ELR (cell line): ENCODE results near the gene CDH13.

Experiments
- DNase-seq: peaks from one replicate; pipeline ENCODE4 v3.0.0-alpha.2; 2015; ENCODE audit warnings: low read depth

Gene CDH13

DNA sequence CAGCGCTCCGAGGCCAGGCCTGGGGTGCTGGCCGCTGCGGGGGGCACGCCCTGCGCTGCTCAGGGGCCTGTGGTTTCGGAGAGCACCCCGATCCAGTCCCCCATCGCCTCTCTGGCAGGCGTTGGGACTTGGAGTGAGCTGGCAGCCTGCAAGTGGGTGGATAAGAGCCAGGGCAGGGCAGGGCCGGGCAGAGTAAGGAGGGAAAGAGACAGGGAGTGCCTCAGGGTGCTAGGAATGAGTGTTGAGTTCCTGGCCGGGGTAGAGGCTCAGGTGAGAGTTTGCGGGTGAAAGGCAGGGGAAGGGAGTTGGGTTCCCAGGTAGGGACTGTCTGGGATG is 1.3 kb downstream of the CDH13 start:
- peak; percentile 72 for DNase-seq

DNA sequence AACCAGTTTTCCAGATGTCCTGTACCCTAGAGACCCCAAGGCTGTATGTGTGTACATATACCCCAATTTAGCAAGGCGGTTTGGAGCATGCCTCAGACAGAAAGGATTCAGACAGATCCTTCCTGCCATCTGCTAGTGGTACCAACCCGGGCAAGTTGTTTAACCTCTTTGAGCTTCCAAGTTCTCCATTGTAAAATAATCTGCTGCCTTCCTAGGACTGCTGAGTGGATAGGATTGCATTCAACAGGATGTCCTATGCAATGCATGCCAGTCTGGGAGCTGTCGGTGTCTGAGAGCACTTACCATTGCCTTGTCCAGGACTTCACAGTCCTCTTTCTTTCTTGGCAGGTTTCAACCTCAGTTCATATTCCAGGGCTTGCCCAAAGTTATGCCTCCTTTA is 1.9 kb downstream of the CDH13 start:
- DNase-seq = peak; percentile 23

GRCh38 chr16:82629441-82630027 is 2.8 kb downstream of the CDH13 start:
- DNase-seq = peak; percentile 86

DNA sequence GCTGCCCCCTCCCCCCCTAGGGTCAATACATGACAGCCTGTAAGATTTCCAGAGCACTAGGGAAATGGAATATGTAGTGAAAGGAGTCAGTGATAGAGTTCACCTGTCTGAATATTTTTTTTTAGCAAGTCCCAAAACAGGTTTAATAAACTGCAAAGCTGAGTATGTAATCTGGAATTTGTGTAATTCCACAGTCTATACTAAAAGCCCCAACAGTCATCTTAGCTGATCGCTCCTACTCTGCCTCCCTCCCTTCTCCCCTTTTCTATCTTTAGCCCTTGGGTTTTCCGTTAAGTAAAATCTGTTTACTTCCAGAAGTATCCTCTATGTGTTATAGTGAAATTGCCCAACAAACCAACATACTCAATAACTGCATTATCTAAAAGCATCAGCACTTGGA is 3.5 kb downstream of the CDH13 start:
- peak; percentile 62 for DNase-seq

GRCh38 chr16:82630688-82631087 is 3.9 kb downstream of the CDH13 start:
- DNase-seq = peak; percentile 52

DNA sequence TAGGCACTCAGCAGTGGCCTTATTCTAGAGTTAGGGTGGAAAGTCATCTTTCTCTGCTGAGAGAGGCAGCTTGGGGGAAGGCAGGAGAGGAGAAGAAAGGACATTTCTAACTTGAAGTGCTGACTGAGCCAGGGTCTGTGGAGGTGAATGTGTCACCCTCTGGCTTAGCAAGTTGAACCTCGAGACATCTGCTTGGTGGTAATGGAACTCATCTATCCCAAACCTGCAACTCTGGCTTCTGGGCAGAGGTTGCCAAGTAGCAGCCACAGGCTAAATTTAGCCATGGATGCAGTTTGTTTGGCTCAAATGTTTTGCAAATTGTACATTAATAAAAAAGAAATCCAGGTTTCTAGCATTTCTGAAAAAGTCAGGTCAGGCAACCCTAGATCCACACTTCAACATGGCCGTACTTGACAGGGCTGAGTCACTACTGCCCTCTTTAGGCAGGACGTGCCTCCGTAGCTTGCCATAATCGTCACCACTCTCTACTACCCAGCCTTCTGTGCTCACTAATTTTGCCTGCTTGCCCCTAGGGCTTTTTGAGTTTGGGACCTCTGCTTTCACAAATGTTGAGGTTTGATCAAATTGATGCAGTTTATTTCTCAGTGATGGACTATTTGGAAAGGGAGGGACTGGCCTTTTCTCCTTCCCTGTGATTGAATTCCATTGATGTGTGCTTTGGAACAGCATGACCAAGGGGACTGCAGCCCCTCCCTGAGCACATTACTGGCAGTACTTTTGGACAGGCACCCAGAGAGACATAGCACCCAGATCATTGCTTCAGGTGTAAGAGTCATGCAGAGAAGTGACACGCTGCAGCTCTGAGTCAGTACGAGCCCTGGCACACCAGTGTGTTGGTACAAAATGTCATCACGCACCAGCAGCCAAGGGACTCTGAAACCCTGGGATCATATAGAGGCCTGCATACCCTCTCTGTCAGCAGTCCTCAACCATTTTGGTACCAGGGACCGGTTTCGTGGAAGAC is 5.2 kb downstream of the CDH13 start:
- peak; percentile 27 for DNase-seq

DNA sequence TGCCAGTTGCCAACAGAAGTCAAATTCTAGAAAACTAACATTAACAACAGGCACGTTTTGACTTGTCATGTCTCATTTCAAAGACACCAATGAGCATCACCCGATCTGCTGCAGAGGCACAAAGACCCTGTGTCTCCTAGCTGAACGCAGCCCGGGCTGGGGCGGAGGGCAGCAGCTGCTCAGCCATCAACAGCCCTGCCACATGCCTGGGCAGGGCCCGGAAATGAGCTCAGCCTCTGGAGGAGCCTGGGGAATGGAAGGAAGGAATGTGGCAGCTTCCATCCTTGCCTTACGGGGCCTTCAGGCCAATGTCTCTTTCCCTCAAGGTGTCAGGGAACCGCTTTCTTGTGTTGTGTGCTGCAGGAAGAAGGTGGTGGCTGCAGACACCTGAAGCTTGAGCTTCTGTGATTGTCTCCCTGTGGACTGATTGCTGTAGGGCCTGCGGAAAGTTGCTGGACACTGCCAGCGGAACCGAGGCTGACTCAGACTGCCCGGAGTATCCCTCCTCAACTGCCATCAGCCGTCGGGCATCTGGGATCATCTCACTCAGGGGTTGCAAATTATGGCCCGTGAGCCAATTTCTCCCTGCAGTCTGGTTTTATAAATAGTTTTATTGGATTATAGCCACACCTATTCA is 7.3 kb downstream of the CDH13 start:
- DNase-seq = peak; percentile 74

- no peak for DNase-seq
These were observed 8.3 kb downstream of the CDH13 start for GRCh38 chr16:82634955-82635610.

GRCh38 chr16:82636485-82636884 is 9.7 kb downstream of the CDH13 start:
- no peak for DNase-seq

DNA sequence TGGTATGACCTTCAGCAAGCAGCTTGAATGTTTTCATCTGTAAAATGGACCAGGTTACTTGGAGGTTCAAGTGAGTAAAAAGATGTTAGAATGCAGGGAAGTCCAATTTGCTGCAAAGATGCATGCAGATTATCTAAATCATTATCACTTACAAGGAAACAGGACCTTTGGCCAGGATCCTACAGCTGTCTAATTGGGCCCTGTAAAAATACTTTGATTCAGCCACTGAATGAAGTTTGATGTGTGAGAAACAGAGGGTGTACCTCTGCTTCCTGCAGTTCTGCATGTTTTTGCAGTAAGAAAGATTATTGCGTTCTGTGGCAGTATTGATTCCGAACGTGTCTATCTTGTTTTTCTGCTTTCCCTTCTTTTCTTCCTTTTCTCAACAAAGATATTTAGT is 10.2 kb downstream of the CDH13 start:
- DNase-seq = no peak

DNA sequence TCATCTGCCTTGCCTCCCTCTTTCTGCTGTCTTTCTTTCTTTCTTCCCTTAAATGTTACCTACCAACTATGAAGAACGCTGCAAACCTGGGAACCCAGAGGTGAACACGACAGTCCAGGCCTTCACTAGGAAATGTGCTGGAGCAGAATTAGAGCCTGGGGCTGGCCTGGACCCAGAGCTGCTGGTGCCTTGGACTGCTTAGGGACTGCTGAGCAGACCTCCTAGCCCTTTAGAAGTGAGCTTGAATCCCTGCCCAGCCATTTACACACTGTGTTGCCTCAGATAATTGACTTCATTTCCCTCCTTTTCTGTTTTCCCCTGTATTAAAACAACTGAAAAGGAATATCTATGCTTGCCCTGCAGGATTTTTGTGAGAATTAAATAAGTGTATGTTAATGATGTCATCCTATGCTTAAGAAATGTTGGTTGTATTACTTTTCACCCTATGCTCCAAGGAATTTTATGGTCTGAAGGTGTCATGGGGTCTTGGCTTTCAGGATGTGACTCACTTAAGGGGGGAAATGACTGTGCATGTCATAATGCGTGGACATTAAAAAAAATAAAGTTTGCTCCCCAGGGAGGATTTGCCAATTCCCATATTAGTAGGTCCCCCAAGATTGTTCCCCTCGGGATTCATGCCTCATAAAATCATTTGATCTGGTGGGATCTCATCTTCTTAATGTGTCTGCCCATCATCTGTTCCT is 11.5 kb downstream of the CDH13 start:
- DNase-seq = peak; percentile 98

- no peak for DNase-seq
These were observed 12.5 kb downstream of the CDH13 start for GRCh38 chr16:82639263-82639662.

DNA sequence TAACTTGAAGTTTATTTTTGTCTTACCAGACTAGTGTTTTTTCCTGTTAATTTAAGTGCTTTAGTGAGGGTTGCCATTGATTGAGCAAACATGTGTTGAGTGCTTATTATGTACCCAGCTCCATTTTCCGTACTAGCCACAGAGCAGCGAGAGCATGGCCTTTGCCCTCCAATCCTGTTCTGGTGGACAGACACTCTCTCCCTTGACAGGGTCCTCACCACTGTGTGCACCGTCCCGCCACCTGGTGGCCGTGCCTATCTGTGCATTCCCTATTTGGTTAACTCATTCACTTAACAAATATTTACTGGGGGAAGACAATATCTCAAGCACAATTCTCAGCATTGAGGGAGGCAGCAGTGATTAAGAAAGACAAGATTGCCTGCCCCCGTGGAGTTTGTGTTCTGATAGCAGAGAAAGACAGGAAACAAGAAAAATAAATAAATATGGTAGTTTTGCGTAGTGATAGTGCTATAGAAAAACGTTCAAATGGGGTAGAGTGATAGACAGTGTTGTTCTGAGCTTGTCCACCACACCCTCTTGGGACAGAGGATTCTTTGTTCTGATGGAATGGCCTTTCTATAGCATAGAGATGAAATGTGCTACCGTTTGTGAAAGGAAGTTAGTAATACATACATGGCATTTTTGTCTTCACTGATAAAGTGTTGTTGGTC is 13.0 kb downstream of the CDH13 start:
- DNase-seq = peak; percentile 80

- peak; percentile 73 for DNase-seq
These were observed 14.7 kb downstream of the CDH13 start for GRCh38 chr16:82641336-82641984.

DNA sequence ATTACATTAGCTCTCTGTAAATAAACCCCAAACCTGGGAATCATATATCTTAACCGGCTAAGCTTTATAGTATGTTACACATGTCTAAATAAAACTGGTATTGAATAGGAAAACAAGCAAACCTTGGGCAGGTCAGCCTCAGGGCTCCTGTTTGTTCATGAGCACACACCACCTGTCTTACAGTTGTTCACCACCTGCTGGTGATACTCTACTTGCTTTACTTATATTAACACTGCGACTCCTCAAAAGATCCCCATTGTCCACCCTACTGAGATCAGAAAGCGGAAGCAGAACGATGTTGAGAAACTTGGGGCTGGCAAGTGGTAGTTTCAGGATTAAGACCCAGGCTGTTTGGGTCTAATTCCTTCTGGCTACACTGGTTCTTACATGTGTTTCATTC is 16.4 kb downstream of the CDH13 start:
- no peak for DNase-seq

- DNase-seq = no peak
These were observed 17.3 kb downstream of the CDH13 start for GRCh38 chr16:82643936-82644630.

DNA sequence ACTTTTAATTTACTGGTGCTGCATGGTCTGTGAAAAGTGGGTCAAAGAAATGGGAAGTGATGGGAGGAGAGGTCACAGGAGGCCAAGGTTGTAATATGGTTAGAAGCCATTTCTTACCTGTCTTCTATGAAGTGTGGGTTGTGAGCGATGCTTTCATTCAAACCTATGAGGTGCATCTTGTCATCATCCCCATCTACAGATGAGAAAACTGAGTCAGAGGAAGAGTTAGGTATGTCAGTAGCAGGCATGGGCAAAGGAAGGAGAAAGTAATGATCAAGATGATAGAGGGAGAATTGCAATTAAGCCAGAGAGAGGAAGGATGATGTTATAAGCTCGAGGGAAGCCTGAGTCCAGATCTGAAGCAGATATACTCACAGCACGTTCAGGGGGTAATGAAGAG is 19.7 kb downstream of the CDH13 start:
- DNase-seq = no peak

- peak; percentile 43 for DNase-seq
These were observed 23.0 kb downstream of the CDH13 start for GRCh38 chr16:82649766-82650165.

- no peak for DNase-seq
These were observed 24.0 kb downstream of the CDH13 start for GRCh38 chr16:82650804-82651203.

DNA sequence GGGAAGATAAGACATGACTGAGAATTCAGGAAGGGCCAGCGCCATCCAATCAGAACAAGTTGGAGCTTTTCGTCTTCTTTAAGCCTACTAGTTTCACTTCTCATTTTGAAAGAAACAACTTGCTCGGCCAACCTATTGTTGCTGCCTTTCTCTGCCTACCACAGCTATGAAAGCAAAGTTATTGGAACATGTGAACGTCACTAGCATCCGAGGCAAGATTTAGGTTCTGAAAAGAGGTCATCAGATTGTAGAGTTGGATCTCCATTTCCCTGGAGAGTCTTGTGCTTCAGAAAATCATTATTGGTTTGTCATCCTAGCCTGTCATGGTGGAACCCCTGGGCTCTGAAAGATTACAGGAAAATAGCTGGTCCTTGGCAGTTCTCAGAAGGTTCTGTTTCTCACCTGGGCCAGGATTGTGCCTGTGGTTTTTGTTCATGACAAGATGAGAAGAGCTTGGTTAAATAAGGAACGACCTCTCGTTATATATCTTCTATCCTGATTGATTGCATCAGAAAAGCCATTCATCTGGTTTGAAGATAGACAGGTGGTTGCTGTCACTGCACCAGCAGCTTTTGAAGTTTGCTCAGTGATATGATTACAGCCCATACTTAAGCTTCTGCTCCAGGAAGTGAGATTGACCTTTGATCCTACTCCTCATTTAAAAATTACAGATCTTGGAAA is 25.3 kb downstream of the CDH13 start:
- DNase-seq = no peak
